ENCODE data around the gene SNX14.

SNX14 gene

DNA sequence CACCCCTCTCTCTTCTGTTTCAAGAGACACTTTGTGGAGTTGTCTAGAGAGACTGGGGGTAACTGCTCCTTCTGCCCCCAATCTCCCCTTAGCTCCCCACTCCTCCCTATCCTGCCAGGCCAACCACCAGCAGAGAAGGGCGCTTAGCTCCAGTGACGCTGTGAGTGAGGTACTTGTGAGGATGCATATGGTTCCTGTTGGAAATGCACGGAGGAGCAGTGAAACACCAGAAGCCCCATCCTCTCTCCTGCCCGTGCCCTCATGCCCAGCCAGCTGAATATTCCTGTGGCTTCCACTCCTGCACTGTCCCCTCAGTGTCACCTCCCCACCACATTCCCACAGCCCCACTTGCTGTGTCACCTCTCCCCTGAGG is 131.9 kb downstream of the SNX14 start:
- no peak for DNase-seq

DNA sequence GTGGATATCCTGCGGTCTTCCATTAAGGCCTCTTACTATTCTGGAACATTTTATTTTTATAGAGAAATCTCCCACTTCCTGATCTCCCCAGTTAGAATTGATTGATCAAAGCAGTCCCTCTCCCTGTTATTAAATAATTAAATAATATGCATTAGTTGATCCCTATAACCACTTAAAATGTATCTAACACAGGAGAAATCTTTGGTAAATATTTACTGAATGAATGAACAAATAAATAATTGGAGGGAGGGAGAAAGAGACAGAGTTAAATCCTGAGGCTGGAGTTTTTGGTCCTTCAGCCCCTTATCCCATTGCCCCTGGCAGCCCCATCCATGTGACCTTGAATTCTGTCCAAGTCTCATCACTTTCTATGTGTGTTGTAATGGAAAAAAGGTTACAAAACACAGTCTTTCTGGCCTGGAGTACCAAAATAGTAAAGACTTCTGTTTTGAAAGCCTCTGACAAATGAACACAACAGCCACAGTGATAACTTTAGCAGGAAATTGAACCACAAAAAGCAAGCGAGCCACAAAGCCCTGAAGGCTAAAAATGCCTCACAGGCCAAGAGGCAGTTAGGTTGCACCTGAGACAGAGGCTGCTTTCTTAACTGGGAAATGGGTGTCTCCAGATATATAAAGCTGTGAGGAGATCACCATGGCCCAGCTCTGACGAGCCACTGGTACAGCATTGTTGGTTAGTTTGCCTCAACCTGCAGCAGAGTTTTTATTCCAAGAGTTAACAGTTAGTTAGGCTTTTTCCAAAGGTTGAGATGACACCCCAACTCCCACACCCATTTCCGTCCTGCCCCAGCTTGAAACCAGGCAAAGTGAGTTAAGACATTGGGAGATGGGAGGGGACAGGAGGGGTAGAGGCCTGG is 132.5 kb downstream of the SNX14 start:
- no peak for DNase-seq

DNA sequence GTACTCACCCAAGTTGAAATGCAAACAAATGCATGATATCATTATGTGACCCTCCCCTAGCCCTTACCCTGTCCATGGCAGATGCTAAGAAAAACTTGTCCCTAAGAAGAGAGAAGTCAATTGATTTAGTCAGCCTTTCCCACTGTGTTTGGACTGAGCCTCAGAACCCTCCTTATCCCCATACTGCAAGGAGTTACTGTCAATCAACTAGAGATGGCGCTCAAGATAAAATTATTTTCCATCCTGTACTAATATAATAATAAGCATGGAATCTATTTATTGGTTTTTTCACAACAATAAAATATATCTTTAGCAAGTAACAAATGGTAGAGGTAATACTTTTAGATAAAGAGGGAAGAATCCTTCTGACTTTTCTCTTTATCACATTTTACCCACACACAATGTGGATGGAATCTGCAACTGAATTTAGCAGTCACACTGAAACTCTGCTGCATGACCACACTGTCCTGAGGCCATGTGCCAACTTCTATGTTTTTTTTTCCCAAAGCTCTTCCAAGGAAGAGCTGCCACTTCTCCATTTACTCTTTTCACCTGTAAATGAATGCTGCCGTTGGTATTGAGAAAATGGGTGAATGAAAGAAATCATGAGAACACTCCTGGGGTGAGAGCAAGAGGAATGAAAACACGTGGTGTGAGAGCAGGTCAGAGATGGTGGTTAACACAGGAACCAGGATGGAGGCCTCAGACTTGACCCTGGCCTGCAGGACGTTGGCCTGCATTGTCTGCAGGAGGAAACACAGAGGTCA is 133.3 kb downstream of the SNX14 start:
- no peak for DNase-seq

DNA sequence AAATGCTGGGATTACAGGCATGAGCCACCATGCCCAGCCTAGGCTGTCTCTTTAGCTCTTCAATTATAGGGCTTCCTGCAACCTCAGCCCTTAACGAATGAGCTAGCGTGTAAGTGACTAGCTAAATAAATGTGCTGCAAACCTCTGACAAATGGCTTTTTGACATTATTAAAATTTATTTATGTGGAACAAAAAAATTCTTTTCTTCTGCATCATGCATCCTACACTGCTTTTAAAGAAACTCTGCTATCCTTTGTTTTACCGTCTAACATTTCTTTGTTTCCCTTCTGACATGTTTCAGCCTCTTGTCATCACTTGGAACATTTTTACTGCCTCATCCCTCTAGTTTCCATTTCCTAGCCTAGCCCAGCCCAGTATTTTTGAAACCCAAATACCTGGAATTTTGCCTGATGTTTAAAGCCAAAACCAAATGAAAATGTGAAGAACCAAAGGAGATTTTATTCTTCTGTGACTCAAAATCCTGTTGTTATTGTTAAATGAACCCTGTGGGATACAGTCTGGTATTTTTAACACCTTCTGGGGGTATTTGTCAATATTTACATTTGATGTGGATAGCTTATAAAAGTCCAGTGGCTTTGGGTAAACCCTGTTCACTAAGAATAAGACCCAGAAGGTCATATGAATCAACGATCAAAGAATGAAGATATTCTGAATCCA is 134.3 kb downstream of the SNX14 start:
- no peak for DNase-seq

DNA sequence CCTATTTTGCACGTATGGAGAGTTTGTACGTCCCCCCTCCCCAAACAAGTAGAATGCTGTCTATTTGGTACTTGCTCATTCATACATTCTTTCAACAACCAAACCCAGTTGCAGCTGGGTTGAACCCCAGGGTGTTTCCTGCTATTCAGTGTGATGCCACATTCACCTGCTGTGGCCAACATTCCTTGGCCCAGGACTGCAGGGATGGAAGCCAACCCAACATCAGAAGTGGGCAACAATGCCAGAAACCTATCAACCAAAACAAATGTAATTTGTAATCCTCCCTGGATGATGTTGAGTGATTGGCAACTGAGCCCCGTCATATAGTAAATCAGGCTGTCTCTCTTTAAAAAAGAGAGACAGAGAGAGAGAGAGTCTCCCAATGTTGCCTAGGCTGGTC is 134.9 kb downstream of the SNX14 start:
- DNase-seq, result no peak

DNA sequence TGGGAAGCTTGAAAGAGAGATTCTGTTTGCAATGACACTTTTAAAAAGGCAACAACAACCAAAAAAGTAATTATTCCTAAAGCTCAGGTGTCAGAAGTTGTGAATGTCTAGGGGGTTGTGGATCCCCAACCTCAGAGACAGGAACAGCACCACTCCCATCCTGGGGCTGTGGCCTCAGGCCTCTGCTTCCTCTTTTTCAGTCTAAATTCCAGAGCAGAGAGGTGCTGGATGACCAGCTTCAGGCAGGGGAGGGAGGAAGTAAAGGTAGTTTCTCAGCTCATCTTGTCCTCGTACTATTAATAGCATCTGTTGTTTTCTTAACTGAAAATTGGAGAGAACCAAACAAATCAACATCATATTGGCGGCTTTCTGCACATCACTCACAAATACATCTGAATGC is 135.5 kb downstream of the SNX14 start:
- DNase-seq, result no peak

DNA sequence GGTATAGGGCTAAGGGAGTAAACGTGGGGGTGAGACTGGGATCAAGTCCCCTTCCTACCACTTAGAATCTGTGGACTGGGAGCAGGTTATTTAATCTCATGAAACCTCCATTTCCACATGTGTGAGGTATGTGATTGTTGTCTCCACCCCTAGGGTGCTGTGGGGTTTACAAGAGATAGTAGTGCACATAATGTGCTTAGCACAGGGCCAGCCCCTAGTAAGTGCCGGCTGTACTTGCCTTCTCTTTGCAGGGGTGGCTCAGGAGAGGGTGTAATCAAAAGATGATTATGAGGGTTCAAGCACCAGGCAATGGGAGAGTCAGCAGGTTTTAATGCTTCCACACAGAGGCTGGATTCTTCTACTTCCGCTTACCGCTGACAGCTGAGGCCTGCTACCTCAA is 136.9 kb downstream of the SNX14 start:
- DNase-seq, result no peak
